Sigmoid colon (tissue), 7 donors: ENCODE data around the gene TNF. TPM values are rescaled to one million over a fixed set of nuclear protein-coding genes. Genes with fewer than 3 reads are reported as not detected.
A peak's percentile ranks its signal among the peaks of the same experiment; 100 is the strongest.

ENCODE experiments used
- DNase-seq: peaks from one replicate; pipeline ENCODE4 v3.0.0-alpha.2; 2019
- H3K27ac ChIP-seq, 4 donors: fragments of 200-600 bp; sonication (generic); one replicate each; pipeline ENCODE4 v1.5.1; 2016 to 2019; ENCODE audit warnings: mild to moderate bottlenecking in 1 of 4
- H3K27me3 ChIP-seq, 3 donors: fragments of 200-600 bp; sonication (generic); one replicate each; pipeline ENCODE4 v1.5.1; 2019; ENCODE audit warnings: mild to moderate bottlenecking in 1 of 3
- H3K36me3 ChIP-seq, 4 donors: fragments of 200-600 bp; sonication (generic); one replicate each; pipeline ENCODE4 v1.5.1; 2016 to 2019
- H3K4me1 ChIP-seq, 4 donors: fragments of 200-600 bp; sonication (generic); one replicate each; pipeline ENCODE4 v1.5.1; 2017 to 2019
- H3K4me3 ChIP-seq, 4 donors: fragments of 200-600 bp; sonication (generic); one replicate each; pipeline ENCODE4 v1.5.1; 2017 to 2019; ENCODE audit warnings: mild to moderate bottlenecking in 2 of 4, moderate library complexity in 1 of 4
- H3K9me3 ChIP-seq, 4 donors: fragments of 200-600 bp in 3 of 4; sonication (generic) in 3 of 4; one replicate each; pipeline versions ENCODE4 v1.5.1 to v1.6.1; 2013 to 2019
- EP300 ChIP-seq, 4 donors: sonication (generic); formaldehyde crosslinking; IDR thresholded peaks; one replicate each; pipeline ENCODE4 v1.6.1; 2017; ENCODE audit warnings: antibody characterized with exemption in 4 of 4
- POLR2A ChIP-seq, 2 donors: fragments of 450-650 bp; IDR thresholded peaks; one replicate each; pipeline ENCODE4 v1.6.1; 2016; ENCODE audit warnings: antibody characterized with exemption in 2 of 2, mild to moderate bottlenecking in 2 of 2, moderate library complexity in 2 of 2
- POLR2AphosphoS5 ChIP-seq, 4 donors: sonication (generic); formaldehyde crosslinking; IDR thresholded peaks; one replicate each; pipeline ENCODE4 v1.6.1; 2017; ENCODE audit warnings: antibody characterized with exemption in 4 of 4
- WGBS, 2 donors: extraction: QIAGEN DNeasy Blood & Tissue Kit; methylation state at CpG; one replicate each; pipeline ENCODE4 v1.1.7; 2013; 5-methylcytosine and 5-hydroxymethylcytosine counted together
- intact Hi-C: fragments of 100-400 bp; cut with DNase I; formaldehyde crosslinking; loops from one replicate; pipeline ENCODE4 v1.15.1; 2023
- polyA plus RNA-seq, 3 donors: library from polyadenylated mRNA; stranded (reverse); fragments of 200-250 nt; gene quantifications; one replicate each; pipeline ENCODE4 v1.2.3, GENCODE V29; 2013
- total RNA-seq, 4 donors: library from RNA; depleted of rRNA; stranded (reverse); fragments of >200 nt; gene quantifications; one replicate each; pipeline ENCODE4 v1.1.0, GENCODE V29; 2016
- TF ChIP-seq, protein P1 (sequence below), 4 experiments: fragments of 450-650 bp in 3 of 4; fragments of 200-600 bp in 1 of 4; IDR thresholded peaks; one replicate each; pipeline ENCODE4 v1.5.1; 2016 to 2019; ENCODE audit warnings: antibody characterized with exemption in 4 of 4, mild to moderate bottlenecking in 3 of 4, moderate library complexity in 2 of 4
- donor health status: healthy with polysubstance abuse.
- donor health status: Bipolar disorder and iron deficiency.
- donor health status: healthy.

Gene TNF
- total and polyA plus RNA-seq, 7 donors, result 0.33 to 2.6 (median 0.76) TPM; not detected in 3

GRCh38 chr6:31592396-31592771, 17.0 kb downstream of the TNF start:
- Histone ChIP-seq H3K4me1 (no peaks in the 10 kb centered on the region), H3K27ac (no peak overlapping the region), H3K36me3 (no peaks in the 10 kb centered on the region), H3K9me3 (no peaks in the 10 kb centered on the region), H3K27me3 (peaks cover 0 to 6% (median 0%) of the 10 kb centered on the region in 3 donors), H3K4me3 (no peak overlapping the region)
- TF ChIP-seq, protein P1, sequence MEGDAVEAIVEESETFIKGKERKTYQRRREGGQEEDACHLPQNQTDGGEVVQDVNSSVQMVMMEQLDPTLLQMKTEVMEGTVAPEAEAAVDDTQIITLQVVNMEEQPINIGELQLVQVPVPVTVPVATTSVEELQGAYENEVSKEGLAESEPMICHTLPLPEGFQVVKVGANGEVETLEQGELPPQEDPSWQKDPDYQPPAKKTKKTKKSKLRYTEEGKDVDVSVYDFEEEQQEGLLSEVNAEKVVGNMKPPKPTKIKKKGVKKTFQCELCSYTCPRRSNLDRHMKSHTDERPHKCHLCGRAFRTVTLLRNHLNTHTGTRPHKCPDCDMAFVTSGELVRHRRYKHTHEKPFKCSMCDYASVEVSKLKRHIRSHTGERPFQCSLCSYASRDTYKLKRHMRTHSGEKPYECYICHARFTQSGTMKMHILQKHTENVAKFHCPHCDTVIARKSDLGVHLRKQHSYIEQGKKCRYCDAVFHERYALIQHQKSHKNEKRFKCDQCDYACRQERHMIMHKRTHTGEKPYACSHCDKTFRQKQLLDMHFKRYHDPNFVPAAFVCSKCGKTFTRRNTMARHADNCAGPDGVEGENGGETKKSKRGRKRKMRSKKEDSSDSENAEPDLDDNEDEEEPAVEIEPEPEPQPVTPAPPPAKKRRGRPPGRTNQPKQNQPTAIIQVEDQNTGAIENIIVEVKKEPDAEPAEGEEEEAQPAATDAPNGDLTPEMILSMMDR (IDR thresholded peaks at IDR 0.05), result no peak
- TF ChIP-seq POLR2AphosphoS5 (IDR thresholded peaks at IDR 0.05), result no peak
- no peak for TF ChIP-seq POLR2A (IDR thresholded peaks at IDR 0.05)
- no peak for TF ChIP-seq EP300 (IDR thresholded peaks at IDR 0.05)
- intact Hi-C loops, result no loop called here
- WGBS, 2 donors, result 86 to 93% methylated on average over 7 of the region's 7 CpGs
- DNase-seq, result no peak

DNA sequence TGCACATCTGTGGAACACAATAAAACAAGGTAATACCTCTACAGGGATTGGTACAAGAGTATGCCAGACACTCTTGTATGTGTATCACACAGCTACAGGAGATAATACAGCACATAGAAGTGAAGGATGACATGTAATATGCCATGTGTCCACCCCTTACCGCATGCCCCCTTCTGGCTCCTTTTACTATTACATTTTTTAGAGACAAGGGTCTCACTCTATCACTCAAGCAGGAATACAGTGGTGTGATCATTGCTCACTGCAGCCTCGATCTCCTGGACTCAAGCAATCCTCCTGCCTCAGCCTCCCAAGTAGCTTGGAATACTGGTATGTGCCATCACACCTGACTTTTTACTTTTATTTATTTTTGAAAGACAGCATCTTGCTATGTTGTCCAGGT, 21.6 kb downstream of the TNF start:
- 23% methylated on average over 2 of the region's 2 CpGs for WGBS, 2 donors
- TF ChIP-seq, protein P1 (IDR thresholded peaks at IDR 0.05), result peak in 3 of 4 experiments; percentile 6 to 21 (median 8)
- no peak for TF ChIP-seq EP300 (IDR thresholded peaks at IDR 0.05)
- Histone ChIP-seq H3K27ac (no peak overlapping the region), H3K36me3 (no peaks in the 10 kb centered on the region), H3K9me3 (no peaks in the 10 kb centered on the region), H3K4me1 (no peaks in the 10 kb centered on the region), H3K4me3 (no peak overlapping the region), H3K27me3 (no peaks in the 10 kb centered on the region)
- intact Hi-C loops, result no loop called here
- DNase-seq, result no peak

DNA sequence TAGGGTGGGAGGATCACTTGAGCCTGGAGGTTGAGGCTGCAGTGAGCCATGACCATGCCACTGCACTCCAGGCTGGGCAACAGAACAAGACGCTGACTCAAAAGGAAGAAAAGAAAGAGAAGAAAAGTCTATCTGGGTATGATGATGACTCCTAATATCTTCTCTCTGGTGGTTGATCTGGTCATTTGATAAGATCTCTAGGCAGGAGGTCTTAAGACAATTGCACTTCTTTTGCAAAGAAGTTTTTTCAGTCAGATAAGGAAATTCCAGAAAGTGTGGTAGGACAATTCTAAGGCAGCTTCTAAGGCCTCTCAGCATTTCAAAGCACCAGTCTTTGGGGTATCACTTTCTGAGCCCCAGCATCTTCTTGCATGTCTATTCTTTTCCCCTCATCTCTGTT, 32.0 kb downstream of the TNF start:
- H3K27me3 ChIP-seq, result no peaks in the 10 kb centered on the region
- no peak overlapping the region for H3K27ac ChIP-seq
- intact Hi-C loops, result no loop called here
- TF ChIP-seq POLR2AphosphoS5 (IDR thresholded peaks at IDR 0.05), result no peak
- TF ChIP-seq EP300 (IDR thresholded peaks at IDR 0.05), result no peak
- TF ChIP-seq, protein P1 (IDR thresholded peaks at IDR 0.05), result no peak
- no peak for TF ChIP-seq POLR2A (IDR thresholded peaks at IDR 0.05)
- DNase-seq, result no peak
- no peaks in the 10 kb centered on the region for H3K36me3 ChIP-seq
- 75 to 90% methylated on average over 1 of the region's 1 CpG for WGBS, 2 donors
- H3K4me1 ChIP-seq, result no peaks in the 10 kb centered on the region
- H3K4me3 ChIP-seq, result no peak overlapping the region
- no peaks in the 10 kb centered on the region for H3K9me3 ChIP-seq

GRCh38 chr6:31609519-31610406, 34.4 kb downstream of the TNF start:
- Histone ChIP-seq H3K27ac (no peak overlapping the region), H3K4me1 (no peaks in the 10 kb centered on the region), H3K4me3 (no peak overlapping the region), H3K27me3 (no peaks in the 10 kb centered on the region), H3K9me3 (no peaks in the 10 kb centered on the region), H3K36me3 (no peaks in the 10 kb centered on the region)
- TF ChIP-seq, protein P1 (IDR thresholded peaks at IDR 0.05), result no peak
- TF ChIP-seq POLR2A (IDR thresholded peaks at IDR 0.05) (no peak), EP300 (IDR thresholded peaks at IDR 0.05) (no peak), POLR2AphosphoS5 (IDR thresholded peaks at IDR 0.05) (no peak)
- 68 to 75% methylated on average over 8 of the region's 8 CpGs for WGBS, 2 donors
- DNase-seq, result no peak
- intact Hi-C loops, result no loop called here
